ENCODE measurements around the gene MCF2L2.

Gene MCF2L2

GRCh38 chr3:183342824-183343223 is 85.6 kb downstream of the MCF2L2 start:
- no peak overlapping the region for H3K27ac ChIP-seq (ENCODE audit: low read length)
- H3K36me3 ChIP-seq (ENCODE audit: control insufficient read depth in 2 of 2, insufficient read depth in 2 of 2, low read length in 2 of 2): no peaks in the 10 kb centered on the region
- H3K4me3 ChIP-seq (ENCODE audit: low read length in 2 of 2): no peak overlapping the region
- H3K27me3 ChIP-seq (ENCODE audit: control insufficient read depth in 1 of 2, insufficient read depth in 2 of 2, low read length in 2 of 2): peaks cover 0 to 2% of the 10 kb centered on the region in 2 donors
- no peaks in the 10 kb centered on the region for H3K4me1 ChIP-seq (ENCODE audit: control insufficient read depth, insufficient read depth, low read length)
- H3K9ac ChIP-seq (ENCODE audit: low read length in 2 of 2): no peak overlapping the region
- H3K9me3 ChIP-seq (ENCODE audit: control insufficient read depth in 2 of 2, low read length in 2 of 2): no peaks in the 10 kb centered on the region

GRCh38 chr3:183341545-183342288 is 86.7 kb downstream of the MCF2L2 start:
- no peaks in the 10 kb centered on the region for H3K9me3 ChIP-seq (ENCODE audit: control insufficient read depth in 2 of 2, low read length in 2 of 2)
- H3K4me1 ChIP-seq (ENCODE audit: control insufficient read depth, insufficient read depth, low read length): no peaks in the 10 kb centered on the region
- H3K4me3 ChIP-seq (ENCODE audit: low read length in 2 of 2): no peak overlapping the region
- H3K9ac ChIP-seq (ENCODE audit: low read length in 2 of 2): no peak overlapping the region
- peaks cover 0 to 2% of the 10 kb centered on the region in 2 donors for H3K27me3 ChIP-seq (ENCODE audit: control insufficient read depth in 1 of 2, insufficient read depth in 2 of 2, low read length in 2 of 2)
- no peak overlapping the region for H3K27ac ChIP-seq (ENCODE audit: low read length)
- no peaks in the 10 kb centered on the region for H3K36me3 ChIP-seq (ENCODE audit: control insufficient read depth in 2 of 2, insufficient read depth in 2 of 2, low read length in 2 of 2)

GRCh38 chr3:183340222-183340621 is 88.2 kb downstream of the MCF2L2 start:
- no peak overlapping the region for H3K9ac ChIP-seq (ENCODE audit: low read length in 2 of 2)
- H3K27me3 ChIP-seq (ENCODE audit: control insufficient read depth in 1 of 2, insufficient read depth in 2 of 2, low read length in 2 of 2): peaks cover 0 to 2% of the 10 kb centered on the region in 2 donors

GRCh38 chr3:183339461-183340086 is 88.8 kb downstream of the MCF2L2 start:
- no peak overlapping the region for H3K27ac ChIP-seq (ENCODE audit: low read length)
- peaks cover 0 to 2% of the 10 kb centered on the region in 2 donors for H3K27me3 ChIP-seq (ENCODE audit: control insufficient read depth in 1 of 2, insufficient read depth in 2 of 2, low read length in 2 of 2)
- no peaks in the 10 kb centered on the region for H3K36me3 ChIP-seq (ENCODE audit: control insufficient read depth in 2 of 2, insufficient read depth in 2 of 2, low read length in 2 of 2)
- no peak overlapping the region for H3K4me3 ChIP-seq (ENCODE audit: low read length in 2 of 2)
- no peaks in the 10 kb centered on the region for H3K9me3 ChIP-seq (ENCODE audit: control insufficient read depth in 2 of 2, low read length in 2 of 2)
- no peak overlapping the region for H3K9ac ChIP-seq (ENCODE audit: low read length in 2 of 2)
- no peaks in the 10 kb centered on the region for H3K4me1 ChIP-seq (ENCODE audit: control insufficient read depth, insufficient read depth, low read length)

More at GRCh38 chr3:183340222-183340621, 88.2 kb downstream of the MCF2L2 start:
- no peak overlapping the region for H3K27ac ChIP-seq (ENCODE audit: low read length)
- H3K4me3 ChIP-seq (ENCODE audit: low read length in 2 of 2): no peak overlapping the region
- no peaks in the 10 kb centered on the region for H3K9me3 ChIP-seq (ENCODE audit: control insufficient read depth in 2 of 2, low read length in 2 of 2)
- no peaks in the 10 kb centered on the region for H3K36me3 ChIP-seq (ENCODE audit: control insufficient read depth in 2 of 2, insufficient read depth in 2 of 2, low read length in 2 of 2)
- H3K4me1 ChIP-seq (ENCODE audit: control insufficient read depth, insufficient read depth, low read length): no peaks in the 10 kb centered on the region

- H3K27ac ChIP-seq (ENCODE audit: low read length): no peak overlapping the region
- peaks cover 0 to 2% of the 10 kb centered on the region in 2 donors for H3K27me3 ChIP-seq (ENCODE audit: control insufficient read depth in 1 of 2, insufficient read depth in 2 of 2, low read length in 2 of 2)
- no peaks in the 10 kb centered on the region for H3K4me1 ChIP-seq (ENCODE audit: control insufficient read depth, insufficient read depth, low read length)
- H3K9me3 ChIP-seq (ENCODE audit: control insufficient read depth in 2 of 2, low read length in 2 of 2): no peaks in the 10 kb centered on the region
- no peak overlapping the region for H3K9ac ChIP-seq (ENCODE audit: low read length in 2 of 2)
- H3K36me3 ChIP-seq (ENCODE audit: control insufficient read depth in 2 of 2, insufficient read depth in 2 of 2, low read length in 2 of 2): no peaks in the 10 kb centered on the region
- no peak overlapping the region for H3K4me3 ChIP-seq (ENCODE audit: low read length in 2 of 2)
Observed at GRCh38 chr3:183338520-183338919, 89.9 kb downstream of the MCF2L2 start.

GRCh38 chr3:183332487-183332886 is 95.9 kb downstream of the MCF2L2 start:
- no peak overlapping the region for H3K9ac ChIP-seq (ENCODE audit: low read length in 2 of 2)
- H3K27me3 ChIP-seq (ENCODE audit: control insufficient read depth in 1 of 2, insufficient read depth in 2 of 2, low read length in 2 of 2): no peaks in the 10 kb centered on the region
- H3K27ac ChIP-seq (ENCODE audit: low read length): no peak overlapping the region
- no peaks in the 10 kb centered on the region for H3K4me1 ChIP-seq (ENCODE audit: control insufficient read depth, insufficient read depth, low read length)
- no peaks in the 10 kb centered on the region for H3K9me3 ChIP-seq (ENCODE audit: control insufficient read depth in 2 of 2, low read length in 2 of 2)
- H3K36me3 ChIP-seq (ENCODE audit: control insufficient read depth in 2 of 2, insufficient read depth in 2 of 2, low read length in 2 of 2): no peaks in the 10 kb centered on the region
- H3K4me3 ChIP-seq (ENCODE audit: low read length in 2 of 2): no peak overlapping the region

GRCh38 chr3:183331498-183331897 is 96.9 kb downstream of the MCF2L2 start:
- Histone ChIP-seq H3K27me3 (ENCODE audit: control insufficient read depth in 1 of 2, insufficient read depth in 2 of 2, low read length in 2 of 2) (no peaks in the 10 kb centered on the region), H3K4me1 (ENCODE audit: control insufficient read depth, insufficient read depth, low read length) (no peaks in the 10 kb centered on the region), H3K9me3 (ENCODE audit: control insufficient read depth in 2 of 2, low read length in 2 of 2) (no peaks in the 10 kb centered on the region), H3K27ac (ENCODE audit: low read length) (no peak overlapping the region), H3K36me3 (ENCODE audit: control insufficient read depth in 2 of 2, insufficient read depth in 2 of 2, low read length in 2 of 2) (no peaks in the 10 kb centered on the region), H3K4me3 (ENCODE audit: low read length in 2 of 2) (no peak overlapping the region), H3K9ac (ENCODE audit: low read length in 2 of 2) (no peak overlapping the region)

GRCh38 chr3:183330881-183331280 is 97.5 kb downstream of the MCF2L2 start:
- no peaks in the 10 kb centered on the region for H3K36me3 ChIP-seq (ENCODE audit: control insufficient read depth in 2 of 2, insufficient read depth in 2 of 2, low read length in 2 of 2)
- H3K27ac ChIP-seq (ENCODE audit: low read length): no peak overlapping the region
- H3K9me3 ChIP-seq (ENCODE audit: control insufficient read depth in 2 of 2, low read length in 2 of 2): no peaks in the 10 kb centered on the region
- H3K27me3 ChIP-seq (ENCODE audit: control insufficient read depth in 1 of 2, insufficient read depth in 2 of 2, low read length in 2 of 2): no peaks in the 10 kb centered on the region
- no peak overlapping the region for H3K9ac ChIP-seq (ENCODE audit: low read length in 2 of 2)
- no peak overlapping the region for H3K4me3 ChIP-seq (ENCODE audit: low read length in 2 of 2)
- no peaks in the 10 kb centered on the region for H3K4me1 ChIP-seq (ENCODE audit: control insufficient read depth, insufficient read depth, low read length)

GRCh38 chr3:183329543-183329942 is 98.9 kb downstream of the MCF2L2 start:
- no peaks in the 10 kb centered on the region for H3K9me3 ChIP-seq (ENCODE audit: control insufficient read depth in 2 of 2, low read length in 2 of 2)
- no peaks in the 10 kb centered on the region for H3K27me3 ChIP-seq (ENCODE audit: control insufficient read depth in 1 of 2, insufficient read depth in 2 of 2, low read length in 2 of 2)
- no peaks in the 10 kb centered on the region for H3K36me3 ChIP-seq (ENCODE audit: control insufficient read depth in 2 of 2, insufficient read depth in 2 of 2, low read length in 2 of 2)
- no peaks in the 10 kb centered on the region for H3K4me1 ChIP-seq (ENCODE audit: control insufficient read depth, insufficient read depth, low read length)
- H3K9ac ChIP-seq (ENCODE audit: low read length in 2 of 2): no peak overlapping the region
- H3K27ac ChIP-seq (ENCODE audit: low read length): no peak overlapping the region
- H3K4me3 ChIP-seq (ENCODE audit: low read length in 2 of 2): no peak overlapping the region

- Histone ChIP-seq H3K27ac (ENCODE audit: low read length) (no peak overlapping the region), H3K4me1 (ENCODE audit: control insufficient read depth, insufficient read depth, low read length) (no peaks in the 10 kb centered on the region), H3K4me3 (ENCODE audit: low read length in 2 of 2) (no peak overlapping the region), H3K9me3 (ENCODE audit: control insufficient read depth in 2 of 2, low read length in 2 of 2) (no peaks in the 10 kb centered on the region), H3K27me3 (ENCODE audit: control insufficient read depth in 1 of 2, insufficient read depth in 2 of 2, low read length in 2 of 2) (no peaks in the 10 kb centered on the region), H3K36me3 (ENCODE audit: control insufficient read depth in 2 of 2, insufficient read depth in 2 of 2, low read length in 2 of 2) (no peaks in the 10 kb centered on the region), H3K9ac (ENCODE audit: low read length in 2 of 2) (no peak overlapping the region)
Observed at GRCh38 chr3:183328823-183329222, 99.6 kb downstream of the MCF2L2 start.

GRCh38 chr3:183328164-183328563 is 100.3 kb downstream of the MCF2L2 start:
- Histone ChIP-seq H3K36me3 (ENCODE audit: control insufficient read depth in 2 of 2, insufficient read depth in 2 of 2, low read length in 2 of 2) (no peaks in the 10 kb centered on the region), H3K9me3 (ENCODE audit: control insufficient read depth in 2 of 2, low read length in 2 of 2) (no peaks in the 10 kb centered on the region), H3K4me1 (ENCODE audit: control insufficient read depth, insufficient read depth, low read length) (no peaks in the 10 kb centered on the region), H3K4me3 (ENCODE audit: low read length in 2 of 2) (no peak overlapping the region), H3K9ac (ENCODE audit: low read length in 2 of 2) (no peak overlapping the region), H3K27ac (ENCODE audit: low read length) (no peak overlapping the region), H3K27me3 (ENCODE audit: control insufficient read depth in 1 of 2, insufficient read depth in 2 of 2, low read length in 2 of 2) (no peaks in the 10 kb centered on the region)

All from stomach smooth muscle (tissue), 2 donors.